BE2C (cell line): ENCODE measurements around the gene PCDHGA2.
"Not testable (repeated sequence)": the region's sequence is repeated elsewhere in the genome, so short reads cannot be mapped to it uniquely, and the experiment has no call there.

Experiments used
- DNase-seq: peaks from one replicate; pipeline ENCODE4 v3.0.0-alpha.2; 2020
- H3K27me3 ChIP-seq: fragments of 250-450 bp; sonication (Bioruptor Pico); 2 replicates; pipeline ENCODE4 v1.5.1; 2020; ENCODE audit warnings: mild to moderate bottlenecking
- H3K36me3 ChIP-seq: fragments of 250-450 bp; sonication (Bioruptor Pico); 2 replicates; pipeline ENCODE4 v1.5.1; 2020; ENCODE audit warnings: mild to moderate bottlenecking
- H3K4me1 ChIP-seq: fragments of 250-450 bp; sonication (Bioruptor Pico); 2 replicates; pipeline ENCODE4 v1.5.1; 2020
- H3K4me3 ChIP-seq: 2 replicates; pipeline ENCODE4 v1.5.1; 2011; ENCODE audit warnings: low read depth, low read length
- H3K9me3 ChIP-seq: fragments of 250-450 bp; sonication (Bioruptor Pico); 2 replicates; pipeline ENCODE4 v1.5.1; 2020
- TF ChIP-seq, protein P1 (sequence below): IDR thresholded peaks from 2 replicates; pipeline ENCODE4 v1.5.1; 2012; ENCODE audit warnings: mild to moderate bottlenecking, low read depth, low read length

The PCDHGA2 gene

DNA sequence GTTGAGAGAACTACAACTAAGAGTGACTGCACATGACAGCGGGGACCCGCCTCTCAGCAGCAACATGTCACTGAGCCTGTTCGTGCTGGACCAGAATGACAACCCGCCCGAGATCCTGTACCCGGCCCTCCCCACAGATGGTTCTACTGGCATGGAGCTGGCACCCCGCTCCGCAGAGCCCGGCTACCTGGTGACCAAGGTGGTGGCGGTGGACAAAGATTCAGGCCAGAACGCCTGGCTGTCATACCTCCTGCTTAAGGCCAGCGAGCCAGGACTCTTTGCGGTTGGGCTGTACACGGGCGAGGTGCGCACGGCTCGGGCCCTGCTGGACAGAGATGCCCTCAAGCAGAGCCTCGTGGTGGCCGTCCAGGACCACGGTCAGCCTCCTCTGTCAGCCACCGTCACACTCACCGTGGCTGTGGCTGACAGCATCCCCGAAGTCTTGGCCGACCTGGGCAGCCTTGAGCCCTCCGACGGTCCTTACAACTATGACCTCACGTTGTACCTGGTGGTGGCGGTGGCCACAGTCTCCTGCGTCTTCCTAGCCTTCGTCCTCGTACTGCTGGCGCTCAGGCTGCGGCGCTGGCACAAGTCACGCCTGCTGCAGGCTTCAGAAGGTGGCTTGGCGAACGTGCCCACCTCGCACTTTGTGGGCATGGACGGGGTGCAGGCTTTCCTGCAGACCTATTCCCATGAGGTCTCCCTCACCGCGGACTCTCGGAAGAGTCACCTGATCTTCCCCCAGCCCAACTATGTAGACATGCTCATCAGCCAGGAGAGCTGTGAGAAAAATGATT is 46.1 kb downstream of the PCDHGA2 start:
- peaks cover 12% of the 10 kb centered on the region for H3K36me3 ChIP-seq
- H3K4me1 ChIP-seq = no peaks in the 10 kb centered on the region
- no peak overlapping the region for H3K4me3 ChIP-seq
- no peaks in the 10 kb centered on the region; the same call in 1 of the 2 replicates for H3K9me3 ChIP-seq
- H3K27me3 ChIP-seq = no peaks in the 10 kb centered on the region
- no peak for DNase-seq
- TF ChIP-seq, protein P1, sequence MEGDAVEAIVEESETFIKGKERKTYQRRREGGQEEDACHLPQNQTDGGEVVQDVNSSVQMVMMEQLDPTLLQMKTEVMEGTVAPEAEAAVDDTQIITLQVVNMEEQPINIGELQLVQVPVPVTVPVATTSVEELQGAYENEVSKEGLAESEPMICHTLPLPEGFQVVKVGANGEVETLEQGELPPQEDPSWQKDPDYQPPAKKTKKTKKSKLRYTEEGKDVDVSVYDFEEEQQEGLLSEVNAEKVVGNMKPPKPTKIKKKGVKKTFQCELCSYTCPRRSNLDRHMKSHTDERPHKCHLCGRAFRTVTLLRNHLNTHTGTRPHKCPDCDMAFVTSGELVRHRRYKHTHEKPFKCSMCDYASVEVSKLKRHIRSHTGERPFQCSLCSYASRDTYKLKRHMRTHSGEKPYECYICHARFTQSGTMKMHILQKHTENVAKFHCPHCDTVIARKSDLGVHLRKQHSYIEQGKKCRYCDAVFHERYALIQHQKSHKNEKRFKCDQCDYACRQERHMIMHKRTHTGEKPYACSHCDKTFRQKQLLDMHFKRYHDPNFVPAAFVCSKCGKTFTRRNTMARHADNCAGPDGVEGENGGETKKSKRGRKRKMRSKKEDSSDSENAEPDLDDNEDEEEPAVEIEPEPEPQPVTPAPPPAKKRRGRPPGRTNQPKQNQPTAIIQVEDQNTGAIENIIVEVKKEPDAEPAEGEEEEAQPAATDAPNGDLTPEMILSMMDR = no peak

DNA sequence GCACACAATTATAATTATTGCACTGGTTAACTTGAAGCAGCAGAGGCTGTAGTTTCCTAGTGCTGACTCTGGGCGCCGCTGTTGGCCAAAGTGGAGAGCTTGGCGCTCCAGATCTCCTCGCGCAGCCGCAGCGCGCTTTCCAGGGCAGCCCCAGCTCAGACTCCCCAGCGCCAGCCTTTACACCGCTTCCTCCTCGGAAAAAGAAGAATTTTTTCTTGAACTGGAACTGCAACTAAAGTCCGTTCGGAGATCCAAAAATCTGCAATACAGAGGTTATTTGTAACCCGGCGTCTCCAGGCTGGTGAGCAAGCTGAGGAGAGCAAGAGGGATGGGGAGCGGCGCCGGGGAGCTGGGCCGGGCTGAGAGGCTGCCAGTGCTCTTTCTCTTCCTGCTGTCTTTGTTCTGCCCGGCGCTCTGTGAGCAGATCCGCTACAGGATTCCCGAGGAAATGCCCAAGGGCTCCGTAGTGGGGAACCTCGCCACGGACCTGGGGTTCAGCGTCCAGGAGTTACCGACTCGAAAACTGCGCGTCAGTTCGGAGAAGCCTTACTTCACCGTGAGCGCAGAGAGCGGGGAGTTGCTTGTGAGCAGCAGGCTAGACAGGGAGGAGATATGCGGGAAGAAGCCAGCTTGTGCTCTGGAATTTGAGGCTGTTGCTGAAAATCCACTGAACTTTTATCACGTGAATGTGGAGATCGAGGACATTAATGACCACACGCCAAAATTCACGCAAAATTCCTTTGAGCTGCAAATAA is 49.2 kb downstream of the PCDHGA2 start, which contains the start of gene PCDHGB4:
PCDHGB4 (plus strand) TSS at position 142 of the 755 bp plus-strand sequence; CDS start at position 329, 187 bp downstream.
- H3K4me3 ChIP-seq, DNase-seq, H3K27me3 ChIP-seq, H3K4me1 ChIP-seq, H3K9me3 ChIP-seq, H3K36me3 ChIP-seq: not testable (repeated sequence)

DNA sequence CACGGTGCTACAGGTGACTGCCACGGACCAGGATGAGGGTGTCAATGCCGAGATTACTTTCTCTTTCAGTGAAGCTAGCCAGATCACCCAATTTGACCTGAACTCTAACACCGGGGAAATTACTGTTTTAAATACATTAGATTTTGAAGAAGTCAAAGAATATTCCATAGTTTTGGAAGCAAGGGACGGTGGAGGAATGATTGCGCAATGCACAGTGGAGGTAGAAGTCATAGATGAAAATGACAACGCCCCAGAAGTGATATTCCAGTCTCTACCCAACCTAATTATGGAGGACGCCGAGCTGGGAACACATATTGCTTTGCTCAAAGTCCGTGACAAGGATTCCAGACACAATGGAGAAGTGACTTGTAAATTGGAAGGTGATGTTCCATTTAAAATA is 50.1 kb downstream of the PCDHGA2 start:
- no peaks in the 10 kb centered on the region for H3K27me3 ChIP-seq
- TF ChIP-seq, protein P1 = no peak
- no peak overlapping the region for H3K4me3 ChIP-seq
- H3K4me1 ChIP-seq = no peaks in the 10 kb centered on the region
- H3K9me3 ChIP-seq = no peaks in the 10 kb centered on the region; the same call in 1 of the 2 replicates
- DNase-seq = no peak
- no peaks in the 10 kb centered on the region; the same call in 1 of the 2 replicates for H3K36me3 ChIP-seq

DNA sequence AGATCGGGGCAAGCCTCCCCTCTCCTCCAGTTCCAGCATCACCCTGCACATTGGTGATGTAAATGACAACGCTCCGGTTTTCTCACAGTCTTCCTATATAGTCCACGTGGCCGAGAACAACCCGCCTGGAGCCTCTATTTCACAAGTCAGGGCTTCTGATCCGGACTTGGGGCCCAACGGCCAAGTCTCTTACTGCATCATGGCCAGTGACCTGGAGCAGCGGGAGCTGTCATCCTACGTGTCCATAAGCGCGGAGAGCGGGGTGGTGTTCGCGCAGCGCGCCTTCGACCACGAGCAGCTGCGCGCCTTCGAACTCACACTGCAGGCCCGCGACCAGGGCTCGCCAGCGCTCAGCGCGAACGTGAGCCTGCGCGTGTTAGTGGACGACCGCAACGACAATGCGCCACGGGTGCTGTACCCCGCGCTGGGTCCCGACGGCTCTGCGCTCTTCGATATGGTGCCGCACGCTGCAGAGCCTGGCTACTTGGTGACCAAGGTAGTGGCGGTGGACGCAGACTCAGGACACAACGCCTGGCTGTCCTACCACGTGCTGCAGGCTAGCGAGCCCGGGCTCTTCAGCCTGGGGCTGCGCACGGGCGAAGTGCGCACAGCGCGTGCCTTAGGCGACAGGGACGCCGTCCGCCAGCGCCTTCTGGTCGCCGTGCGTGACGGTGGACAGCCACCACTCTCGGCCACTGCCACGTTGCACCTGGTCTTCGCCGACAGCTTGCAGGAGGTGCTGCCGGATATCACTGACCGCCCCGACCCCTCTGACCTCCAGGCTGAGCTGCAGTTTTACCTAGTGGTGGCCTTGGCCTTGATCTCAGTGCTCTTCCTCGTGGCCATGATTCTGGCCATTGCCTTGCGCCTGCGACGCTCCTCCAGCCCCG is 50.8 kb downstream of the PCDHGA2 start:
- Histone ChIP-seq H3K4me1 (no peaks in the 10 kb centered on the region), H3K36me3 (no peaks in the 10 kb centered on the region; the same call in 1 of the 2 replicates), H3K9me3 (no peaks in the 10 kb centered on the region), H3K27me3 (no peaks in the 10 kb centered on the region), H3K4me3 (no peak overlapping the region)
- DNase-seq = no peak
- TF ChIP-seq, protein P1 = no peak

DNA sequence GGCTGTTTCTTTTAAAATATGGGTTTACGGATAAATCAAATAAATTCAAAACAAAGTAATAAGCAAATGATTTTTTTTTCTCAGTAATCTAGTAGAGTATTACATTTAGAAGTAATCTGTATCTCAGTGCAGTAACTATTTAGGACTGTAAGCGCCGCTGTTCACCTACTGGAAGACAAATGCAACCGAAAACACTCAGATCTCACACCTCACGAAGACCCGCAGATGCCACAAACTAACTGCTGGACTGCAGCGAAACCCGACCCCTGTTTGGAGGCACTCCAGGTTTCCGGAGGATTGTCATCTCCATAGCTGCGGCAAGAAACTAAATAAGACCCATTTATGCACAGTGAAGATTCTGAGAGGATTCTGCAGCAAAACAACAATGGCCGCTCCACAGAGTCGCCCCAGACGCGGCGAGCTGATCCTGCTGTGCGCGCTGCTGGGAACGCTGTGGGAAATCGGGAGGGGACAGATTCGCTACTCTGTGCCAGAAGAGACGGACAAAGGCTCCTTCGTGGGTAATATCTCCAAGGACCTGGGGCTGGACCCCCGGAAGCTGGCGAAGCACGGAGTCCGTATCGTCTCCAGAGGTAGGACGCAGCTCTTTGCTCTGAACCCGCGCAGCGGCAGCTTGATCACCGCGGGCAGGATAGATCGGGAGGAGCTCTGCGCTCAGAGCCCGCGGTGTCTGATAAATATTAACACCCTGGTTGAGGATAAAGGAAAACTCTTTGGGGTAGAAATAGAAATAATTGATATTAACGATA is 54.1 kb downstream of the PCDHGA2 start, which contains the start of gene PCDHGA8:
PCDHGA8 (plus strand) TSS at position 205 of the 770 bp plus-strand sequence; CDS start at position 386, 181 bp downstream.
- no peaks in the 10 kb centered on the region for H3K36me3 ChIP-seq
- TF ChIP-seq, protein P1 = peak; percentile 24
- no peaks in the 10 kb centered on the region for H3K4me1 ChIP-seq
- DNase-seq = no peak
- H3K4me3 ChIP-seq = no peak within 1 kb of the TSS
- no peaks in the 10 kb centered on the region for H3K9me3 ChIP-seq
- no peaks in the 10 kb centered on the region for H3K27me3 ChIP-seq
